BE2C (cell line): ENCODE measurements around the gene ZNF827.

ENCODE experiments used
- DNase-seq: peaks from one replicate; pipeline ENCODE4 v3.0.0-alpha.2; 2020
- H3K27me3 ChIP-seq: fragments of 250-450 bp; sonication (Bioruptor Pico); 2 replicates; pipeline ENCODE4 v1.5.1; 2020; ENCODE audit warnings: mild to moderate bottlenecking
- H3K36me3 ChIP-seq: fragments of 250-450 bp; sonication (Bioruptor Pico); 2 replicates; pipeline ENCODE4 v1.5.1; 2020; ENCODE audit warnings: mild to moderate bottlenecking
- H3K4me1 ChIP-seq: fragments of 250-450 bp; sonication (Bioruptor Pico); 2 replicates; pipeline ENCODE4 v1.5.1; 2020
- H3K4me3 ChIP-seq: 2 replicates; pipeline ENCODE4 v1.5.1; 2011; ENCODE audit warnings: low read depth, low read length
- H3K9me3 ChIP-seq: fragments of 250-450 bp; sonication (Bioruptor Pico); 2 replicates; pipeline ENCODE4 v1.5.1; 2020
- CTCF ChIP-seq: IDR thresholded peaks from 2 replicates; pipeline ENCODE4 v1.5.1; 2012; ENCODE audit warnings: mild to moderate bottlenecking, low read depth, low read length

Gene ZNF827

GRCh38 chr4:145899886-145900460 lies 38.6 kb downstream of the ZNF827 start:
- H3K4me1 ChIP-seq = no peaks in the 10 kb centered on the region
- no peaks in the 10 kb centered on the region for H3K27me3 ChIP-seq
- DNase-seq = no peak
- H3K36me3 ChIP-seq = peaks cover 24% of the 10 kb centered on the region
- no peak for TF ChIP-seq CTCF
- no peaks in the 10 kb centered on the region for H3K9me3 ChIP-seq
- H3K4me3 ChIP-seq = no peak overlapping the region

GRCh38 chr4:145898926-145899531 lies 39.6 kb downstream of the ZNF827 start:
- DNase-seq = no peak
- Histone ChIP-seq H3K9me3 (no peaks in the 10 kb centered on the region), H3K36me3 (peaks cover 24% of the 10 kb centered on the region), H3K4me3 (no peak overlapping the region), H3K27me3 (no peaks in the 10 kb centered on the region), H3K4me1 (no peaks in the 10 kb centered on the region)
- no peak for TF ChIP-seq CTCF

- no peak for DNase-seq
Measured at GRCh38 chr4:145898466-145898865, 40.2 kb downstream of the ZNF827 start.

GRCh38 chr4:145895056-145895455 lies 43.6 kb downstream of the ZNF827 start:
- no peaks in the 10 kb centered on the region for H3K4me1 ChIP-seq
- H3K36me3 ChIP-seq = no peaks in the 10 kb centered on the region; the same call in 1 of the 2 replicates

More at GRCh38 chr4:145898466-145898865, 40.2 kb downstream of the ZNF827 start:
- Histone ChIP-seq H3K27me3 (no peaks in the 10 kb centered on the region), H3K36me3 (peaks cover 24% of the 10 kb centered on the region), H3K4me3 (no peak overlapping the region), H3K9me3 (no peaks in the 10 kb centered on the region), H3K4me1 (no peaks in the 10 kb centered on the region)
- no peak for TF ChIP-seq CTCF

GRCh38 chr4:145891958-145892357 lies 46.7 kb downstream of the ZNF827 start:
- no peaks in the 10 kb centered on the region for H3K9me3 ChIP-seq
- H3K27me3 ChIP-seq = no peaks in the 10 kb centered on the region
- H3K4me3 ChIP-seq = no peak overlapping the region
- 0 out of 2 replicates have a peak, but pooled peaks have one; percentile 9 for TF ChIP-seq CTCF
- H3K36me3 ChIP-seq = peaks cover 4% of the 10 kb centered on the region; the same call in 1 of the 2 replicates
- DNase-seq = no peak
- no peaks in the 10 kb centered on the region; the same call in 1 of the 2 replicates for H3K4me1 ChIP-seq

More at GRCh38 chr4:145895056-145895455, 43.6 kb downstream of the ZNF827 start:
- Histone ChIP-seq H3K4me3 (no peak overlapping the region), H3K27me3 (no peaks in the 10 kb centered on the region), H3K9me3 (no peaks in the 10 kb centered on the region)
- DNase-seq = no peak
- no peak for TF ChIP-seq CTCF

- no peak for DNase-seq
- no peaks in the 10 kb centered on the region for H3K27me3 ChIP-seq
- no peaks in the 10 kb centered on the region for H3K9me3 ChIP-seq
- no peak for TF ChIP-seq CTCF
- H3K36me3 ChIP-seq = peaks cover 11% of the 10 kb centered on the region
- no peak overlapping the region for H3K4me3 ChIP-seq
- H3K4me1 ChIP-seq = no peaks in the 10 kb centered on the region; the same call in 1 of the 2 replicates
Measured at GRCh38 chr4:145890689-145891088, 47.9 kb downstream of the ZNF827 start.
